Neural cell (in vitro differentiated cells): Measurements from ENCODE around the gene CDH4. TPM values are rescaled to one million over a fixed set of nuclear protein-coding genes. Genes with fewer than 3 reads are reported as not detected.

Experiments used
- H2AFZ ChIP-seq: fragments of 200-600, 300-800 bp; sonication (generic), shearing (Covaris generic); 2 replicates; pipeline ENCODE4 v1.6.0; 2014; ENCODE audit warnings: low read depth, mild to moderate bottlenecking, antibody characterized with exemption, low read length, moderate library complexity
- H3F3A ChIP-seq: fragments of 200-600 bp; shearing (Covaris generic); 2 replicates; pipeline ENCODE4 v1.6.1; 2016; ENCODE audit warnings: mild to moderate bottlenecking, moderate library complexity, mixed read lengths, antibody characterized with exemption, low read length; ENCODE audit not compliant: insufficient read depth, poor library complexity, severe bottlenecking
- H3K27ac ChIP-seq: fragments of 200-600, 300-800 bp; sonication (generic), shearing (Covaris generic); 2 replicates; pipeline ENCODE4 v1.5.1; 2014; ENCODE audit warnings: mild to moderate bottlenecking, low read length, moderate library complexity
- H3K27me3 ChIP-seq: fragments of 300-800, 200-600 bp; sonication (generic), shearing (Covaris generic); 2 replicates; pipeline ENCODE4 v1.6.0; 2014; ENCODE audit warnings: mild to moderate bottlenecking, low read depth, low read length, moderate library complexity; ENCODE audit not compliant: insufficient read depth
- H3K36me3 ChIP-seq: fragments of 300-800, 200-600 bp; sonication (generic), shearing (Covaris generic); 2 replicates; pipeline ENCODE4 v1.5.1; 2014; ENCODE audit warnings: mild to moderate bottlenecking, antibody characterized with exemption, low read length, moderate library complexity; ENCODE audit not compliant: insufficient read depth
- H3K4me2 ChIP-seq: fragments of 300-800, 200-600 bp; sonication (generic), shearing (Covaris generic); 2 replicates; pipeline ENCODE4 v1.6.0; 2014; ENCODE audit warnings: mild to moderate bottlenecking, low read length
- H3K4me3 ChIP-seq: fragments of 300-800, 200-600 bp; sonication (generic), shearing (Covaris generic); 2 replicates; pipeline ENCODE4 v1.5.1; 2014; ENCODE audit warnings: mild to moderate bottlenecking, low read length, moderate library complexity
- H3K79me2 ChIP-seq: fragments of 200-600 bp; shearing (Covaris generic); replicated peaks from 2 replicates; pipeline ENCODE4 v1.6.0; 2014; ENCODE audit warnings: mild to moderate bottlenecking, low read length, moderate library complexity; ENCODE audit not compliant: insufficient read depth
- H3K9ac ChIP-seq: fragments of 300-800, 200-600 bp; sonication (generic), shearing (Covaris generic); 2 replicates; pipeline ENCODE4 v1.6.1; 2016; ENCODE audit warnings: mild to moderate bottlenecking, low read length, mixed read lengths
- H3K9me2 ChIP-seq: fragments of 200-600 bp; shearing (Covaris generic); 2 replicates; pipeline ENCODE4 v1.6.1; 2016; ENCODE audit warnings: mild to moderate bottlenecking, low read length, mixed read lengths; ENCODE audit not compliant: insufficient read depth
- H3K9me3 ChIP-seq: fragments of 200-600, 300-800 bp; sonication (generic), shearing (Covaris generic); 2 replicates; pipeline ENCODE4 v1.6.1; 2016; ENCODE audit warnings: mild to moderate bottlenecking, mixed run types, low read length, moderate library complexity, mixed read lengths
- H4K20me1 ChIP-seq: fragments of 200-600 bp; shearing (Covaris generic); 2 replicates; pipeline ENCODE4 v1.6.1; 2016; ENCODE audit warnings: mild to moderate bottlenecking, mixed run types; ENCODE audit not compliant: insufficient read depth
- EP300 ChIP-seq: fragments of 450-650 bp; conservative IDR thresholded peaks from 2 replicates; pipeline ENCODE4 v1.6.1; 2014; ENCODE audit warnings: antibody characterized with exemption, mild to moderate bottlenecking, moderate library complexity; ENCODE audit not compliant: poor library complexity, severe bottlenecking
- EZH2 ChIP-seq: fragments of 200-600, 300-800 bp; shearing (Covaris generic), sonication (generic); IDR thresholded peaks from 2 replicates; pipeline ENCODE4 v1.6.1; 2014; ENCODE audit warnings: antibody characterized with exemption, low read length, borderline replicate concordance, mild to moderate bottlenecking; ENCODE audit not compliant: insufficient read depth, poor library complexity, severe bottlenecking
- MXI1 ChIP-seq: fragments of 450-650 bp; conservative IDR thresholded peaks from 2 replicates; pipeline ENCODE4 v1.6.1; 2014; ENCODE audit warnings: antibody characterized with exemption, mild to moderate bottlenecking; ENCODE audit not compliant: poor library complexity, severe bottlenecking
- POLR2AphosphoS5 ChIP-seq: IDR thresholded peaks from 2 replicates; pipeline ENCODE4 v1.6.1; 2012
- RAD21 ChIP-seq: fragments of 450-650 bp; conservative IDR thresholded peaks from 2 replicates; pipeline ENCODE4 v1.6.1; 2014; ENCODE audit warnings: antibody characterized with exemption, mild to moderate bottlenecking, moderate library complexity
- SMC3 ChIP-seq: fragments of 450-650 bp; conservative IDR thresholded peaks from 2 replicates; pipeline ENCODE4 v1.6.1; 2014; ENCODE audit warnings: antibody characterized with exemption, mild to moderate bottlenecking, moderate library complexity; ENCODE audit not compliant: poor library complexity
- TAF1 ChIP-seq: IDR thresholded peaks from 2 replicates; pipeline ENCODE4 v1.6.1; 2012; ENCODE audit warnings: low read depth
- polyA plus RNA-seq: library from polyadenylated mRNA; depleted of rRNA; stranded (reverse); fragments of >200 nt; gene quantifications from 2 replicates; pipeline ENCODE4 v1.2.3, GENCODE V29; 2014
- TF ChIP-seq, protein P1 (sequence below): IDR thresholded peaks from 2 replicates; pipeline ENCODE4 v1.6.1; 2012; ENCODE audit warnings: borderline replicate concordance
- TF ChIP-seq, protein P2 (sequence below): fragments of 450-650 bp; IDR thresholded peaks from 2 replicates; pipeline ENCODE4 v1.5.1; 2014; ENCODE audit warnings: antibody characterized with exemption, mild to moderate bottlenecking, moderate library complexity; ENCODE audit not compliant: poor library complexity, severe bottlenecking

Gene CDH4
- polyA plus RNA-seq, 1 donor from 2014 or later = 24.6 TPM

DNA sequence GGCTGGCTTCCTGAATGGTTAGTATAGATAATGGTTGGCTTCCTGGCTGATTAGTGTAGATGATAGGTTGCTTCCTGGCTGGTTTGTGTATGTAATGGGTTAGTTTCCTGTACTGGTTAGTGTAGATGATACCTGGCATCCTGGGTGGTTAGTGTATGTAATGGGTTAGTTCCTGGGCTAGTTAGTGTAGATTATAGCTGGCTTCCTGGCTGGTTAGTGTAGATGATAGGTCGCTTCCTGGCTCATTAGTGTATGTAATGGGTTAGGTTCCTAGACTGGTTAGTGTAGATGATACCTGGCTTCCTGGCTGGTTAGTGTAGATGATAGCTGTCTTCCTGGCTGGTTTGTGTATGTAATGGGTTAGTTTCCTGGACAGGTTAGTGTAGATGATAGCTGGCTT, 613.3 kb downstream of the CDH4 start:
- H3K27ac ChIP-seq = no peak overlapping the region
- H3K4me3 ChIP-seq = no peak overlapping the region
- no peaks in the 10 kb centered on the region for H3K79me2 ChIP-seq
- H3F3A ChIP-seq = no peaks in the 10 kb centered on the region
- no peaks in the 10 kb centered on the region for H3K27me3 ChIP-seq
- no peaks in the 10 kb centered on the region for H3K9me3 ChIP-seq
- no peaks in the 10 kb centered on the region for H4K20me1 ChIP-seq
- no peaks in the 10 kb centered on the region for H3K9me2 ChIP-seq
- TF ChIP-seq POLR2AphosphoS5 (no peak), SMC3 (no peak), RAD21 (no peak), TAF1 (no peak), EP300 (no peak), MXI1 (no peak), EZH2 (no peak)
- TF ChIP-seq, protein P1, sequence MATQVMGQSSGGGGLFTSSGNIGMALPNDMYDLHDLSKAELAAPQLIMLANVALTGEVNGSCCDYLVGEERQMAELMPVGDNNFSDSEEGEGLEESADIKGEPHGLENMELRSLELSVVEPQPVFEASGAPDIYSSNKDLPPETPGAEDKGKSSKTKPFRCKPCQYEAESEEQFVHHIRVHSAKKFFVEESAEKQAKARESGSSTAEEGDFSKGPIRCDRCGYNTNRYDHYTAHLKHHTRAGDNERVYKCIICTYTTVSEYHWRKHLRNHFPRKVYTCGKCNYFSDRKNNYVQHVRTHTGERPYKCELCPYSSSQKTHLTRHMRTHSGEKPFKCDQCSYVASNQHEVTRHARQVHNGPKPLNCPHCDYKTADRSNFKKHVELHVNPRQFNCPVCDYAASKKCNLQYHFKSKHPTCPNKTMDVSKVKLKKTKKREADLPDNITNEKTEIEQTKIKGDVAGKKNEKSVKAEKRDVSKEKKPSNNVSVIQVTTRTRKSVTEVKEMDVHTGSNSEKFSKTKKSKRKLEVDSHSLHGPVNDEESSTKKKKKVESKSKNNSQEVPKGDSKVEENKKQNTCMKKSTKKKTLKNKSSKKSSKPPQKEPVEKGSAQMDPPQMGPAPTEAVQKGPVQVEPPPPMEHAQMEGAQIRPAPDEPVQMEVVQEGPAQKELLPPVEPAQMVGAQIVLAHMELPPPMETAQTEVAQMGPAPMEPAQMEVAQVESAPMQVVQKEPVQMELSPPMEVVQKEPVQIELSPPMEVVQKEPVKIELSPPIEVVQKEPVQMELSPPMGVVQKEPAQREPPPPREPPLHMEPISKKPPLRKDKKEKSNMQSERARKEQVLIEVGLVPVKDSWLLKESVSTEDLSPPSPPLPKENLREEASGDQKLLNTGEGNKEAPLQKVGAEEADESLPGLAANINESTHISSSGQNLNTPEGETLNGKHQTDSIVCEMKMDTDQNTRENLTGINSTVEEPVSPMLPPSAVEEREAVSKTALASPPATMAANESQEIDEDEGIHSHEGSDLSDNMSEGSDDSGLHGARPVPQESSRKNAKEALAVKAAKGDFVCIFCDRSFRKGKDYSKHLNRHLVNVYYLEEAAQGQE = no peak
- TF ChIP-seq, protein P2, sequence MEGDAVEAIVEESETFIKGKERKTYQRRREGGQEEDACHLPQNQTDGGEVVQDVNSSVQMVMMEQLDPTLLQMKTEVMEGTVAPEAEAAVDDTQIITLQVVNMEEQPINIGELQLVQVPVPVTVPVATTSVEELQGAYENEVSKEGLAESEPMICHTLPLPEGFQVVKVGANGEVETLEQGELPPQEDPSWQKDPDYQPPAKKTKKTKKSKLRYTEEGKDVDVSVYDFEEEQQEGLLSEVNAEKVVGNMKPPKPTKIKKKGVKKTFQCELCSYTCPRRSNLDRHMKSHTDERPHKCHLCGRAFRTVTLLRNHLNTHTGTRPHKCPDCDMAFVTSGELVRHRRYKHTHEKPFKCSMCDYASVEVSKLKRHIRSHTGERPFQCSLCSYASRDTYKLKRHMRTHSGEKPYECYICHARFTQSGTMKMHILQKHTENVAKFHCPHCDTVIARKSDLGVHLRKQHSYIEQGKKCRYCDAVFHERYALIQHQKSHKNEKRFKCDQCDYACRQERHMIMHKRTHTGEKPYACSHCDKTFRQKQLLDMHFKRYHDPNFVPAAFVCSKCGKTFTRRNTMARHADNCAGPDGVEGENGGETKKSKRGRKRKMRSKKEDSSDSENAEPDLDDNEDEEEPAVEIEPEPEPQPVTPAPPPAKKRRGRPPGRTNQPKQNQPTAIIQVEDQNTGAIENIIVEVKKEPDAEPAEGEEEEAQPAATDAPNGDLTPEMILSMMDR = no peak
- H3K36me3 ChIP-seq = no peaks in the 10 kb centered on the region
- H3K4me2 ChIP-seq = no peak overlapping the region
- H2AFZ ChIP-seq = no peak overlapping the region
- no peak overlapping the region for H3K9ac ChIP-seq

DNA sequence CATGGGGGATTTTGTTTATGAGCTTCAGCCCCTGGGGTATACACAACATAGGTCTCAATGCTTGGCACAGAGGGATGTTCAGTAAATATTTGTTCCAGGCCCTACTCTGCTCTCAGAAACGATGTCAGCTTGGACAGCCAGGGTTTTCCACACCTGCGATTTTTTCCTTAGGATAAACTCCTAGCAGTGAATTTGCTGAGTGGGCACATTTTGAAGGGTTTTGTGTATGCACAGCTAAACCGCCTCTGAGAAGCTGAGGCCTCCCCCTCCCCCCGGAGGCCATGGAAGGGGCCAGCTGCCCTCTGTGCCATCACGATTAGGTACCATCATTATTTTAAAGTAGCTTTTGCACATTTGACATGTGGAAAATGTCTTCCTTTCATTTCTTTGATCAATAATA, 614.1 kb downstream of the CDH4 start:
- no peaks in the 10 kb centered on the region for H3K9me3 ChIP-seq
- H3K9me2 ChIP-seq = no peaks in the 10 kb centered on the region
- H3F3A ChIP-seq = no peaks in the 10 kb centered on the region
- no peak overlapping the region for H3K4me2 ChIP-seq
- no peaks in the 10 kb centered on the region for H4K20me1 ChIP-seq
- no peak for TF ChIP-seq RAD21
- TF ChIP-seq, protein P1 = no peak
- TF ChIP-seq SMC3 = no peak
- TF ChIP-seq, protein P2 = no peak
- no peak for TF ChIP-seq POLR2AphosphoS5
- no peak for TF ChIP-seq MXI1
- TF ChIP-seq EP300 = no peak
- TF ChIP-seq EZH2 = no peak
- no peak for TF ChIP-seq TAF1
- no peaks in the 10 kb centered on the region for H3K79me2 ChIP-seq
- no peaks in the 10 kb centered on the region for H3K36me3 ChIP-seq
- no peak overlapping the region for H3K4me3 ChIP-seq
- H3K27me3 ChIP-seq = no peaks in the 10 kb centered on the region
- no peak overlapping the region for H3K9ac ChIP-seq
- no peak overlapping the region for H3K27ac ChIP-seq
- H2AFZ ChIP-seq = no peak overlapping the region
